Mesenteric fat pad (tissue), 1 donor: ENCODE results near the gene DCLK1. TPM values are rescaled to one million over a fixed set of nuclear protein-coding genes. Genes with fewer than 3 reads are reported as not detected.

Experiments
- DNase-seq: peaks from one replicate; pipeline ENCODE4 v3.0.0-alpha.2; 2020; ENCODE audit warnings: low spot score
- total RNA-seq: library from RNA; stranded (reverse); fragmentation: NEBNext Ultra II Directional; extraction: Animal tissue kit (Norgen Biotek cat#: 25700); gene quantifications from one replicate; pipeline ENCODE4 v1.2.1, GENCODE V29; 2021
- donor health status: DM: yes; HTN: yes; CAD: no.

The DCLK1 gene
- total RNA-seq, 1 donor from 2014 or later = 24.3 TPM

- DNase-seq = no peak
Observed at GRCh38 chr13:35835989-35836388, 295.2 kb downstream of the DCLK1 start.

GRCh38 chr13:35833608-35834275 is 297.4 kb downstream of the DCLK1 start:
- no peak for DNase-seq

GRCh38 chr13:35833031-35833430 is 298.2 kb downstream of the DCLK1 start:
- no peak for DNase-seq

- DNase-seq = no peak
Observed at GRCh38 chr13:35832551-35832950, 298.6 kb downstream of the DCLK1 start.

GRCh38 chr13:35830850-35831450 is 300.2 kb downstream of the DCLK1 start:
- DNase-seq = no peak

GRCh38 chr13:35826626-35827254 is 304.4 kb downstream of the DCLK1 start:
- DNase-seq = no peak

- DNase-seq = no peak
Observed at GRCh38 chr13:35824825-35825224, 306.4 kb downstream of the DCLK1 start.

- no peak for DNase-seq
Observed at GRCh38 chr13:35824395-35824794, 306.8 kb downstream of the DCLK1 start.

GRCh38 chr13:35822666-35823065 is 308.5 kb downstream of the DCLK1 start:
- DNase-seq = no peak

GRCh38 chr13:35818633-35819067 is 312.5 kb downstream of the DCLK1 start:
- DNase-seq = no peak

GRCh38 chr13:35817642-35818607 is 313.3 kb downstream of the DCLK1 start:
- no peak for DNase-seq

- no peak for DNase-seq
Observed at GRCh38 chr13:35814605-35815011, 316.6 kb downstream of the DCLK1 start.

GRCh38 chr13:35812736-35813135 is 318.4 kb downstream of the DCLK1 start:
- no peak for DNase-seq

GRCh38 chr13:35810321-35810720 is 320.9 kb downstream of the DCLK1 start:
- DNase-seq = no peak

- no peak for DNase-seq
Observed at GRCh38 chr13:35808846-35809245, 322.3 kb downstream of the DCLK1 start.

GRCh38 chr13:35804901-35805300 is 326.3 kb downstream of the DCLK1 start:
- no peak for DNase-seq

- no peak for DNase-seq
Observed at GRCh38 chr13:35797991-35798390, 333.2 kb downstream of the DCLK1 start.

- DNase-seq = no peak
Observed at GRCh38 chr13:35797244-35797643, 333.9 kb downstream of the DCLK1 start.

- no peak for DNase-seq
Observed at GRCh38 chr13:35796623-35797022, 334.6 kb downstream of the DCLK1 start.

- DNase-seq = no peak
Observed at GRCh38 chr13:35794734-35795389, 336.3 kb downstream of the DCLK1 start.

- no peak for DNase-seq
Observed at GRCh38 chr13:35793823-35794222, 337.4 kb downstream of the DCLK1 start.
